Measurements from ENCODE around the gene GMPPB.

Gene GMPPB

DNA sequence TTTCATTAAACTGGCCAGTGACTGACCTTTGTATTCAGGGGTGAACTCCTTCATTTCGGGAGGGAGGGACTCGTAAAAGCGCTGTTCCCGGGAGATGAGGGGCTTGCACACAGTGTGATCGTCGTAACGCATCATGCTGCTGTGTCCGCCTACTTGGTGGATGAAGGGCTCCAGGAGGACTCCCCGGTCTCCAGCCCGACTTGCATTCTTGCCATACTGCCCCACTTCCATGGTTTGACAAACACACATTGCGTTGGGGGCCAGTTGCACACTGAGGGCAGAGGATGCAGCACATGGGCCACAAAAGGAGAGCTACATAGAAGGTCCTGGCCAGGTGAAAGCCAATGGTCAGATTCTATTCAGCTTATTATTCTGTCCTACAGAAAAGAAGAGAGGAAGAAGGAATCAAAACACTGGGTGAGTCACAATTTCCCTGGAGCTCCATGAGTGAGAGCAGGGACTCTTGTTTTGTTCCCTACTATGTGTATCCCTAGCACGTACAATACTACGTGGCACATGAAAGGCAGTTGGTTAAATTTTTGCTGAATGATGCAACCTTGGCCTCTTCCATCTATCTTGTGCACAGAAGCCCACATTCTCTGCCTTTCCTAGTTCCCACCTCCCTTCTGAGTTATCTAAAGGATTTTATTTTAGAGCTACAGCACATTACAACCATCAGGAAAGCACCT is 24.2 kb upstream of the GMPPB start:
- DNase-seq (ENCODE audit: low spot score) = no peak
- in situ Hi-C loops (cut with MboI; ENCODE audit: low pct_unique_long_range_greater_than_20kb, low sequenced_read_pairs, unreplicated experiment) = no loop called here
- TF ChIP-seq, protein P1, sequence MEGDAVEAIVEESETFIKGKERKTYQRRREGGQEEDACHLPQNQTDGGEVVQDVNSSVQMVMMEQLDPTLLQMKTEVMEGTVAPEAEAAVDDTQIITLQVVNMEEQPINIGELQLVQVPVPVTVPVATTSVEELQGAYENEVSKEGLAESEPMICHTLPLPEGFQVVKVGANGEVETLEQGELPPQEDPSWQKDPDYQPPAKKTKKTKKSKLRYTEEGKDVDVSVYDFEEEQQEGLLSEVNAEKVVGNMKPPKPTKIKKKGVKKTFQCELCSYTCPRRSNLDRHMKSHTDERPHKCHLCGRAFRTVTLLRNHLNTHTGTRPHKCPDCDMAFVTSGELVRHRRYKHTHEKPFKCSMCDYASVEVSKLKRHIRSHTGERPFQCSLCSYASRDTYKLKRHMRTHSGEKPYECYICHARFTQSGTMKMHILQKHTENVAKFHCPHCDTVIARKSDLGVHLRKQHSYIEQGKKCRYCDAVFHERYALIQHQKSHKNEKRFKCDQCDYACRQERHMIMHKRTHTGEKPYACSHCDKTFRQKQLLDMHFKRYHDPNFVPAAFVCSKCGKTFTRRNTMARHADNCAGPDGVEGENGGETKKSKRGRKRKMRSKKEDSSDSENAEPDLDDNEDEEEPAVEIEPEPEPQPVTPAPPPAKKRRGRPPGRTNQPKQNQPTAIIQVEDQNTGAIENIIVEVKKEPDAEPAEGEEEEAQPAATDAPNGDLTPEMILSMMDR (IDR thresholded peaks at IDR 0.05; ENCODE audit: extremely low read depth, insufficient read depth, missing control alignments) = no peak

- in situ Hi-C loops (cut with MboI; ENCODE audit: low pct_unique_long_range_greater_than_20kb, low sequenced_read_pairs, unreplicated experiment) = no loop called here
- TF ChIP-seq, protein P1 (IDR thresholded peaks at IDR 0.05; ENCODE audit: extremely low read depth, insufficient read depth, missing control alignments) = no peak
- no peak for DNase-seq (ENCODE audit: low spot score)
Observed at GRCh38 chr3:49745986-49746385, 22.2 kb upstream of the GMPPB start.

DNA sequence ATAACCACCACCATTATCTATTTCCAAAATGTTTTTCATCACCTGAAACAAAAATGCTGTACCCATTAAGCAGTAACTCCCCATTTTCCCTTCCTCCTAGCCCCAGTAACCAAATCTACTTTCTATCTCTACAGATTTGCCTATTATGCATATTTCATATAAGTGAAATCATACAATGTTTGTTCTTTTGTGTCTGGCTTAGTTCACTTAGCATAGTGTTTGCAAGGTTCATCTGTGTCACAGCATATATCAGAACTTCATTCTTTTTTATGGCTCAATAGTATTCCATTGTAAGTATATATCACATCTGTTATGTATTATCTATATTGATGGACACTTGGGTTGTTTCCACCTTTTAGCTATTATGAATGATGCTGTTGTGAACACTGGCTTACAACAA is 16.7 kb upstream of the GMPPB start:
- in situ Hi-C loops (cut with MboI; ENCODE audit: low pct_unique_long_range_greater_than_20kb, low sequenced_read_pairs, unreplicated experiment) = no loop called here
- no peak for DNase-seq (ENCODE audit: low spot score)
- TF ChIP-seq, protein P1 (IDR thresholded peaks at IDR 0.05; ENCODE audit: extremely low read depth, insufficient read depth, missing control alignments) = no peak

- no peak for DNase-seq (ENCODE audit: low spot score)
- in situ Hi-C loops (cut with MboI; ENCODE audit: low pct_unique_long_range_greater_than_20kb, low sequenced_read_pairs, unreplicated experiment) = no loop called here
- TF ChIP-seq, protein P1 (IDR thresholded peaks at IDR 0.05; ENCODE audit: extremely low read depth, insufficient read depth, missing control alignments) = no peak
Observed at GRCh38 chr3:49738067-49738713, 14.4 kb upstream of the GMPPB start.

GRCh38 chr3:49734752-49735151 is 11.0 kb upstream of the GMPPB start:
- in situ Hi-C loops (cut with MboI; ENCODE audit: low pct_unique_long_range_greater_than_20kb, low sequenced_read_pairs, unreplicated experiment) = no loop called here
- TF ChIP-seq, protein P1 (IDR thresholded peaks at IDR 0.05; ENCODE audit: extremely low read depth, insufficient read depth, missing control alignments) = no peak
- DNase-seq (ENCODE audit: low spot score) = no peak

GRCh38 chr3:49733551-49733950 is 9.8 kb upstream of the GMPPB start:
- DNase-seq (ENCODE audit: low spot score) = no peak
- in situ Hi-C loops (cut with MboI; ENCODE audit: low pct_unique_long_range_greater_than_20kb, low sequenced_read_pairs, unreplicated experiment) = no loop called here
- TF ChIP-seq, protein P1 (IDR thresholded peaks at IDR 0.05; ENCODE audit: extremely low read depth, insufficient read depth, missing control alignments) = no peak
